HCEC 1CT (cell line): ENCODE data around the gene RIMBP2.

Experiments
- DNase-seq: peaks from one replicate; pipeline ENCODE4 v3.0.0-alpha.2; 2017

Gene RIMBP2

DNA sequence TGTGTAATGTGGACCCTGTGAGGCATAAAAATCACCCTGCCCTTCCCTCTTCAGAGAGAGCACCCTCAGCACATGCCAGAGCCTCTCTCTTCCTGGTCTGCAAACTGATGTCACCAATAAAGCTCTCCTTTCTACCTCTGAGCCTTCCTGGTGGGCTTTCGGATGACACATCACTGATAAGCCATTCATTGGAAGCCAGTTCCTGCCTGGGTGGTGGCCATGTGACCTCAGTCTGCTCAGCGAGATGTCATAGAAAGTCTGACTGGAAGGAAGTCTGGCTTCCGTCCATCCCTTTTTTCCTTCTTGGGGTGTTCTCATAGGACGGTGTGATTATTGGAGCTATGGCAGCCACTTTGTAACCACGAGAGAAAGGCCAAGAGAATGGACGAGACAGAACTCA, 282.7 kb downstream of the RIMBP2 start:
- no peak for DNase-seq

GRCh38 chr12:130431176-130431575, 284.9 kb downstream of the RIMBP2 start:
- DNase-seq = no peak

- DNase-seq = no peak
These were observed 286.2 kb downstream of the RIMBP2 start for GRCh38 chr12:130429656-130430505.

GRCh38 chr12:130428116-130428515, 288.0 kb downstream of the RIMBP2 start:
- DNase-seq = no peak

DNA sequence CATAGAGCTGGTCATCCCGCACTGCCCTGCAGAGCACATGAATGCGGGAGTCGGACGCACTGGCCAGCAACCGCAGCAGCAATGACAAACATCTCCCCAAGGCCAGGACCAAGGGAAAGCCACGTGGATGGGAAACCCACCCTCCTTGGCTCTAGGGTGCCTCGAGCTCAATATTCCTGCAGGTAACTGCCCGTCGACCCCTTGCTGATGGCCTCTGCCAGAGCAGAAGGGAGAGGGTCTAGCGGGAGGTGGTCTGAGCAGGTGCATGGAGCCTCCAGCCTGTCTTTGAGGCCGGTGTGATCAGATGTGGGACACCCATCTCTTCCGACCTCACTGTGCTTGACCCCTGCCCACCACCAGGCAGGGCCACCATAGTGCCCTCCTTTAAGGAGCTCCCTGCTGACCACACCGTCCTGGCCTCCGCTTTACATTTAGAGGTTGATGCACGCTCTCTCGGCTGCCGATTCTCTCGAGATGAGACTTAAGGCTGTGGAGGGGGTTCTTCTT, 288.7 kb downstream of the RIMBP2 start:
- DNase-seq = no peak

DNA sequence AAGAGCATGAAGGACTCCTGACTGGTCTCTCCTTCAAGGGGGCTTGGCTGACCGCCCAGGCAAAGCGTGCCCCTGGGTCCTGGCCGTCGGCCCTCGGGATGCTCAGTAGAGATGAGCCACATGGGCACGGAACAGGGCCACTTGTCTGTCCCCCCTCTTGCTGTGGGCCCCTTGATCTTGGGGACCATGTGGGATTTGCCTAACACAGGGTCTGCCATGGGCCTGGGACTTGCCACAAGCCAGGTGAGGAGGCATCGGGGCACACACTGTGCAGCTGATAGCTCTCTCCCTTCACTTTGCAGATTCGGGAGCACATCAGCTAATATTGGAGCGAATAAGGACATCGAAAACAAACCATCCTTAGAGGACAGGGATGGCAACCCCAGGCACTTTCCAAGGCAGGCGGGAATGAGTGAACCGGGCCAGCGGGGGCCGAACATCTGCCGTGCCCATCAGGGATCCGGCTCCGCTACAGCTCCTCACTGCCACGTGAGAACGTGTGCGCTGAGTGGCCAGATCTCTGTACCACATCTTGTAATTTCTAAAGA, 290.3 kb downstream of the RIMBP2 start:
- no peak for DNase-seq

DNA sequence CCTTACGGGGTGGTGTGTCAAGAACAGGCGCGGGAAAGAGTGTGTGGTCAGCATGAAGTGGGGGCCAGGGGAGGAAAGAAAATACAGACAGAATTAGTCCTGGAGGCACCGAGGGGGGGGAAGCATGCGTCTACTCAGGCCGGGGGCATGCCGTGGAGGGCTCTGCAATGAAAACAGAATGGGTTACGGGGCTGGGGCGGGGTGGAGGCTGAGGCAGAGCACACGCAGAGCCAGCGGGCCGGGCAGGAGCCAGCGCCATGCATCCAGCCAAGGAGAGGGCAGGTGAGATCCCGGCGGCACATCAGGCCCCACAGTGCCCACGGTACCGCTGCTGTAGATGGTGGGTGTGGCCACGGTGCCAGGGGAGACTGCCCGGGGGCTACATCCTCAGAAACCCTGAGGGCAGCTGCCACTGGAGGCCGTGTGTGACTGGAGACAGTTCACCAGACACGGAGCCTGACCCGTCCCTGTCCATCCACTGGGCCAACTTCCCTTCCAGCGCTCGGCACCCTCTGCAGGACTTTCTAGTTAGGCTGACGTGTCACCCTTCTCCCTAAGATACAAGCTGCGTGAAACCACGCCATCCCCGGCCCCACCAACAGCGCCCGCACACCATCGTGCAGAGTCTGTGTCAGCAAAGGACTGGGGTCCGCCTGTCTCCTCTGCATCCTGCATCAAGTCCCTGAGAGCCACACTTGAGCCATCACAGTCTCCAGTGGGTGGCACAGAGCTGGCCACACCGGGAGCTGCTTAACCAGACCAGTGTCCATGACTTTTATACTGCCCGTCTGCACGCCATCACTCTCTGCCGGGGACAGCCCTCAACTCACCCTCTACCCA, 291.0 kb downstream of the RIMBP2 start:
- no peak for DNase-seq

DNA sequence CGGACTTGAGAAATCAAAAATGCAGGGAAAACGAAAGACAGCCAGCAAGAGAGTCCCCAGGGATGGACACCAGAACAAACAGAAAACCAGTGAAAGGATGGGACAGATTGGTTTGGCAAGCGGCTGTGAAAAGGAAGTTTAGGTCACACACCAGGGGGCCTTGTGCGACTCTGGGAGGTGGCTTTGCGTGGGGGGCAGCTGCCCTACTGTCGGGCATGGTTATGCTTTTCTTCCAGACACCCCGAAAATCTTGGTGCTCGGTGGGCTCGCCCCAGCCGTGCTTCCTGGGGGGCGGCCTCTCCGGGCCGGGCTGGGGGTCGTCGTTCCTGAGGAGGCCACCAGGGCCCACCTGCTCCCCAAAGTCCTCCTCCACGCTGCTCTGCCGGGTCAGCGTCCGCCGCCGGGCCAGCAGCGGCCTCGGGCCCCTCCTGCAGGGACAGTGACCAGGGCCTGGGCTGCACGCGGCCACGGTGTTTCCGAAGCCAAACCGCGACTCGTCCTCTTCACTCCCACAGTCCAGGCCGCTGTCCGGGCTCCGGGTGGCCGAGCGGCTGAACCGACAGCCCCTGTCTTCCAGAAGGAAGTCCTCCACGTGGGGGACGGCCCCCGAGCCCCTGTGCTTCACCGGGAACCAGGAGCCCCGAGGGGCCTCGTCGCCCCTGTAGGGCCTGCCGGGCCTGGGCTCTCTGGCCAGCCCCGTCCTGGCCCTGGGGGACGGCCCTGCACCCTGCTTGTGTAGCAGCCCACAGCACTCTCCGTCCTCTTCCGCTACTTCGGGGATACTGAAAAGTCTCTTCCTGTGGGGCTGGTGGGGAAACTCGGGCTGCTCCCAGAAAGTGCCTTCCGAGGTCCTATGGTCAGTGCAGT, 291.9 kb downstream of the RIMBP2 start:
- DNase-seq = no peak

DNA sequence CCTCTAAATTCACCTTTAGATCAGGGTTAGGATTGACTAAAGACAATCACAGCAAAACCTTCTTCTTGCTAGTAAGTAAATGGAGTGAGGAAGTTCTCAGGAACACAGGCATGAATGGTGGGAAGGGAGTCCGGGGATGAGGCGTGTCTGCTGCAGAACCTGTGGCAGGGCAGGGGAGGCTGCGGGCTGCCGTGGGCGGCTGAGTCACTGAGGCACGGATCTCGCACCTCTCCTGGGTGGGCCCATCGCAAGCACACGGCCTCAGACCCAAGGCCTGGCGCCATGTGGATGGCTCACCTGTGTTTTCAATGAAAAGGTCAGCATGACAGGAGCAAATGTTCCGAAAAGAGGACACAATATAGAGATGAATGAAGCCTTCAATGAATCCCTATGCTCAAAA, 293.0 kb downstream of the RIMBP2 start:
- DNase-seq = no peak

DNA sequence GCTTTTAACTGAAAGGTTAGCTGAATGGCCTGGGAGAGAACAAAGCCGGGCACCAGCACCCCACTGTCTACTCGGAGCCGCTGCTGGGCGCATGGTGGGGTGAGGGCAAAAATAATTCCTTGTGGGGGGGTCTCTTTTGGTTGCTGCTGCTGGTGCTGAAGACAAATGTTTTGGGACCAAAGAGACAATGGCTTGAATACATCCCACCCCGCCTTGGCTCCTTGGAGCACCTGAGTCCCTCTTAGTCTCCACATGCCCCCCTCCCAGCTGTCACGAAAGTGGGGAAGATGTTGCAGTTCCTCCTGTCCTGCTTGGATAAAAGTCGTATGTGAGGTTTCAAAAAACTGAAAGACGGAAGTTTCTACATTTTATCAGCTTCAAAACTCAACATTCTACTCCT, 293.4 kb downstream of the RIMBP2 start:
- no peak for DNase-seq

DNA sequence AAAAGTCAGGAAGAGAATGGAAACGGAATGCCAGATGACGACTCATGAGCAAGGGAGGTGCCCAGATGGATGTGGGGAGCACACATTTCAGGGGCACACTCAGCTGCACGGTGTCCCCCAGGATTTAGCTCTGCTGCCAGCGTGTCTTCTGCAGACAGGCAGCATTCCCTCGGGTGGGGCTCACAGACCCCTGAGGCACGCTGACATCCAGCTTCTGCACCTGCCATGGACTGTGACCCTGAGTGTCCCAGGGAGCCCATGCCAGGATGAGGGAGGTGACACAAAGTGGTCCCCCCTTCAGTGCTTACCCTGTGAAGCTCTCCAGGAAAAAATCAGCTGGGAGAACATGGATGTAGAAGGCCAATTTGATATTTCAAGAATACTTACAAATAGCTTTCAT, 294.2 kb downstream of the RIMBP2 start:
- no peak for DNase-seq

DNA sequence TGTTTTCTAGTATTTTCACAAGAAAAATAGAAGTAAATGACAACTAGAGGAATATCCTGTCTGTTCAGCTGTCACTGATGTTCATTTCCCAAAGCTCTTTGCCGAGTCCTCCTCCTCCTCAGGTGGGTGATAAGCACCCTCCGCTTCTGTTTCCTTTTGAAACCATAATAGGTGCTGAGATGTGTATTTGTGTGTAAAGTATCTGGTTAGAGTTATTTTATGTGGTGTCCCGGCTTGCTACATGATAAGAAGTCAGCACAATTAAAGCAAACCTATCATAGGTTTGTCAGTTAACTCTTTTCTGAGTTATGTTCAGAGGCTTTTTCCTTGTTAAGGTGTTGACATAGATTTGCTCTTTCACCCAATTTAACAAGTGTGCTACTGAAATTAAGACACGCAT, 296.0 kb downstream of the RIMBP2 start:
- no peak for DNase-seq

GRCh38 chr12:130419116-130419515, 297.0 kb downstream of the RIMBP2 start:
- no peak for DNase-seq

GRCh38 chr12:130418251-130418650, 297.8 kb downstream of the RIMBP2 start:
- DNase-seq = no peak

GRCh38 chr12:130414381-130414780, 301.7 kb downstream of the RIMBP2 start:
- no peak for DNase-seq

GRCh38 chr12:130413909-130414308, 302.2 kb downstream of the RIMBP2 start:
- no peak for DNase-seq

- no peak for DNase-seq
These were observed 303.7 kb downstream of the RIMBP2 start for GRCh38 chr12:130412384-130412783.

- DNase-seq = no peak
These were observed 310.8 kb downstream of the RIMBP2 start for GRCh38 chr12:130405332-130405731.

GRCh38 chr12:130401703-130402102, 314.4 kb downstream of the RIMBP2 start:
- DNase-seq = no peak

GRCh38 chr12:130398100-130398848, 317.8 kb downstream of the RIMBP2 start:
- no peak for DNase-seq

GRCh38 chr12:130396667-130397066, 319.4 kb downstream of the RIMBP2 start:
- DNase-seq = no peak

DNA sequence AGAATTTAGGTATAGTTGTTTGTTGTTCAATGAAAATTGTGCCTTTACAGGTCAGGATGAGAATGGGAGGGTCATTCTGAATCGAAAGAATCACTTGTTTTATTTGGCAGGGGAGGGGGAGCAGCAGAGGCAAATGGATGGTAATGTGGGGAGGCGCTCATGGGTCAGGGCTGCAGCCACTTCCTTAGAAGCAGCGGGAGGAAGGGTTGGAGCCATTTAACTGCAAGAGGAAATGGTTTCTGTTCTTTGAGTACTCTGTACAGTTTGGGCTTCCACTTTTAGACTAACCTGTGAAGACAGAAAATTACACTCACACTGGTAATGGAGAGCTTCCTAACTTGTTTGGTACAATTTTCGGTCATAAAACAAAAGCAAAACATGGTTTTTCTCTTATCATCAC, 321.2 kb downstream of the RIMBP2 start:
- DNase-seq = no peak
